ENCODE measurements around the gene NOC2L.
A peak's percentile ranks its signal among the peaks of the same experiment; 100 is the strongest.
"Not testable (repeated sequence)": the region's sequence is repeated elsewhere in the genome, so short reads cannot be mapped to it uniquely, and the experiment has no call there.

The NOC2L gene

GRCh38 chr1:993379-993995 is 34.4 kb upstream of the NOC2L start:
- no peak for DNase-seq (ENCODE audit: low read depth)

GRCh38 chr1:992362-992761 is 33.3 kb upstream of the NOC2L start:
- no peak for DNase-seq (ENCODE audit: low read depth)

- no peak for DNase-seq (ENCODE audit: low read depth)
Observed at GRCh38 chr1:991895-992294, 32.8 kb upstream of the NOC2L start.

GRCh38 chr1:991275-991674 is 32.2 kb upstream of the NOC2L start:
- not testable (repeated sequence) for DNase-seq (ENCODE audit: low read depth)

GRCh38 chr1:988061-988460 is 29.0 kb upstream of the NOC2L start:
- DNase-seq (ENCODE audit: low read depth), result not testable (repeated sequence)

- no peak for DNase-seq (ENCODE audit: low read depth)
Observed at GRCh38 chr1:985126-985525, 26.1 kb upstream of the NOC2L start.

- DNase-seq (ENCODE audit: low read depth), result no peak
Observed at GRCh38 chr1:984476-984814, 25.4 kb upstream of the NOC2L start.

- DNase-seq (ENCODE audit: low read depth), result peak; percentile 51
Observed at GRCh38 chr1:983798-984475, 24.9 kb upstream of the NOC2L start.

- no peak for DNase-seq (ENCODE audit: low read depth)
Observed at GRCh38 chr1:982765-983436, 23.8 kb upstream of the NOC2L start.

- no peak for DNase-seq (ENCODE audit: low read depth)
Observed at GRCh38 chr1:981955-982558, 23.0 kb upstream of the NOC2L start, which contains the start of gene PERM1. Gene PERM1, minus strand, starts transcription at chr1:982093. Its CDS starts 1,064 bp downstream, at chr1:981029.

GRCh38 chr1:981491-981954 is 22.5 kb upstream of the NOC2L start:
- DNase-seq (ENCODE audit: low read depth), result no peak

GRCh38 chr1:980602-981395 is 21.7 kb upstream of the NOC2L start:
- no peak for DNase-seq (ENCODE audit: low read depth)

- no peak for DNase-seq (ENCODE audit: low read depth)
Observed at GRCh38 chr1:980137-980571, 21.1 kb upstream of the NOC2L start.

- DNase-seq (ENCODE audit: low read depth), result no peak
Observed at GRCh38 chr1:979744-980072, 20.7 kb upstream of the NOC2L start.

GRCh38 chr1:978835-979743 is 20.0 kb upstream of the NOC2L start:
- no peak for DNase-seq (ENCODE audit: low read depth)

- DNase-seq (ENCODE audit: low read depth), result no peak
Observed at GRCh38 chr1:978069-978834, 19.2 kb upstream of the NOC2L start.

GRCh38 chr1:976791-977190 is 17.7 kb upstream of the NOC2L start:
- DNase-seq (ENCODE audit: low read depth), result not testable (repeated sequence)

GRCh38 chr1:975896-976683 is 17.0 kb upstream of the NOC2L start:
- DNase-seq (ENCODE audit: low read depth), result peak; percentile 55

- no peak for DNase-seq (ENCODE audit: low read depth)
Observed at GRCh38 chr1:975365-975764, 16.3 kb upstream of the NOC2L start.

All from activated gamma-delta T cell treated with anti-CD3 and anti-CD28 coated beads, Interleukin-2, amount 50 U/mL, for 16 hours (primary cell).